HG03066 (cell line): ENCODE data around the gene RYR1.
"Not testable (repeated sequence)": the region's sequence is repeated elsewhere in the genome, so short reads cannot be mapped to it uniquely, and the experiment has no call there.

Experiments used
- ATAC-seq: cut with Tn5 transposase; IDR thresholded peaks from one replicate; pipeline ENCODE4 v1.9.1; 2021; ENCODE audit warnings: low read depth; ENCODE audit not compliant: unreplicated experiment

RYR1 gene

DNA sequence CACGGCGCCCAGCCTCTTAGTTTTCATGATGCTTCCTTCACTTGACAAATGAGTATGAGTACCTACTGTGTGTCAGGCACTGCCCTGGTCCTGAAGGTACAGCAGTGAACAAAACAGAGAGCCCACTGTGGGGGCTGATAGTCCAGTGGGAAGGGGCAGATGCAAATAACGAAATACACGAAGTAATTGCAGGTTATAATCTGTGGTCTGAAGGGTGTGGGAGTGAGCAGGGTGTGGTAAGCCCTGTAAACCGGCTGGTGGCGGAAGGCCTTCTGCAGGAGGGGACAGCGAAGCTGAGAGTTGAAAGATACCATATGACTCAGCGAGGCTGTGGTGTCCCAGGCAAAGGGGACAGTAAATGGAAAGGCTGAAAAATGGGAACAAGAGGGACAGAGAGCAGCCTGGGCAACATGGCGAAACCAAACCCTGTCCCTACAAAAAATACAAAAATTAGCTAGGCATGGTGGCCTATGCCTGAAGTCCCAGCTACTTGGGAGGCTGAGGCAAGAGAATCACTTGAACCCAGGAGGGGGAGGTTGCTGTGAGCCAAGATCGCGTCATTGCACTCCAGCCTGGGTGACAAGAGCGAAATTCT is 123.8 kb downstream of the RYR1 start:
- no peak for ATAC-seq

DNA sequence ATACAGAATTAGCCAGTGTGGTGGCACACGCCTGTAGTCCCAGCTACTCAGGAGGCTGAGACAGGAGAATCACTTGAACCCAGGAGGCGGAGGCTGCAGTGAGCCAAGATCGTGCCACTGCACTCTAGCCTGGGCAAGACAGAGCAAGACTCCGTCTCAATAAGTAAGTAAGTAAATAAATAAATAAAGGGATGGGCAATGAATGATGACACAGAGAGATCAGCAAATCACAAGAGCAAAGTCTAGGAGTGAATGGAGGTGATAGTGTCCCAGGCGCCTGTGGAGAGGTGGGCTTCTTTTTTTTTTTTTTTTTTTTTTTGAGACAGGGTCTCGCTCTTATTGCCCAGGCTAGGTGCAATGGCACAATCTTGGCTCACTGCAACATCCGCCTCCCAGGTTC is 125.4 kb downstream of the RYR1 start:
- not testable (repeated sequence) for ATAC-seq

DNA sequence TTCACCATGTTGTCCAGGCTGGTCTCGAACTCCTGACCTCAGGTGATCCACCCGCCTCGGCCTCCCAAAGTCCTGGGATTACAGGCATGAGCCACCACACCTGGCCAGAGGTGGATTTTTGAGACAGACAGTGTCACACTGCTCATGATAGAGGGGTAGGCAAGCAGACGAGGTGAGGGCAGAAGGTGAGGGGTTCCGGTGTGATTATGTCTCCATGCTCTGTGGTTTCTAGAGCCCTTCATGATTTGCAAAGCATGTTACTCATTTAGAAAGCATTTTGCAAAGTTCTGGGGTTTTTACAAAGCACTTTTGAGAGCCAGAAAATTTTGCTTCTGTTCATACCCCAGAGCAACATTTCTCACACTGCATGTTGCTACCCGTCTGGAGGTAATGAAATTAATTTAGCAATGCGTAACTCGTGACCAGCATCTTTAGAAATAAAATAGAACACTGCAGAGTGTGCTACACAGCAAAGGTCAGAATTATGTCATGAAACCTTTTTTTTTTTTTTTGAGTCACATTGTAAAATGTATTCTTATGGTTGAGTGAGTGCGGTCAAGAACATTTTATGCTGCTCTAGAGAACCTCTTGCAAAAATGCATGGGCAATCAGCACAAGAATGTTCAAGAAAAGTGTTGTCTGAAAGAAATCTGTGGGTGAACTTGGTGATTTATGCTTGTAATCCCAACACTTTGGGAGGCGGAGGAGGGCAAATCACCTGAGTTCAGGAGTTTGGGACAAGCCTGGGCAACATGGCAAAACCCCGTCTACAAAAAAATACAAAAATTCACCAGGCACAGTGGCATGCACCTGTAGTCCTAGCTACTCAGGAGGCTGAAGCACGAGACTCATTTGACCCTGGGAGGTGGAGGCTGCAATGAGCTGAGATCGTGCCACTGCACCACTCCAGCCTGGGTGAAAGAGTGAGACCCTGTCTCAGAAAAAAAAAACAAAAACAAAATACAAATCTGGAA is 126.2 kb downstream of the RYR1 start:
- peak; percentile 71 for ATAC-seq

DNA sequence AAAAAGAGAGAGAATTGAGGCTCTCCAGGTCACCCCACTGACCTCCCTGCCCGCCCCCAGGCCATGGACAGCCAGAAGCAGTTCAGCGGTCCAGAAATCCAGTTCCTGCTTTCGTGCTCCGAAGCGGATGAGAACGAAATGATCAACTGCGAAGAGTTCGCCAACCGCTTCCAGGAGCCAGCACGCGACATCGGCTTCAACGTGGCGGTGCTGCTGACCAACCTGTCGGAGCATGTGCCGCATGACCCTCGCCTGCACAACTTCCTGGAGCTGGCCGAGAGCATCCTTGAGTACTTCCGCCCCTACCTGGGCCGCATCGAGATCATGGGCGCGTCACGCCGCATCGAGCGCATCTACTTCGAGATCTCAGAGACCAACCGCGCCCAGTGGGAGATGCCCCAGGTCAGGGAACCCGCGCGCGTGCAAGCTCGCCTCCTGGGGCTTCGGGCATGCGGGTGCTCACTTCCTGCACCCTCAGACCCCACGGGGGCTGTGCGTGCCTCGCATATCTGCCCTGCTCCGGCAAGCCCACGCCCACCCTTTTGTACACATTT is 127.6 kb downstream of the RYR1 start:
- ATAC-seq = no peak

DNA sequence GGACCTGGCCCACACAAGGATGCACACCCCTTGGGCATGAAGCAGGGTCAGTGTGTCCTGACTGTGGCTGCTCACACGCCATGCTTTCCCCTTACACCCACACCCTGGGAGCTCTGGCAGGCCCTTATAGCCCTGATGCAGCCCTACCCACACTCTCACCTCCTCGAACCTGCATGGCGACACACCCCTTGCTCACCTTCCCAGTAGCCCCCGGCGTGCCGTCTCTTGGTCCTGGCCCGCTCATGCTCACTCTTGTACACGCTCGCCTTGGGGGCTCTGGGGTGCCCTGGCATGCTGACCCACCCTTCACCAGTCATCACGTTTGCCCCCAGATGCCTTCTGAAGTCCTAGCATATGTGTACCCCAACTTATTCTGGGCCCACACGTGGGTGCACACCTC is 128.2 kb downstream of the RYR1 start:
- ATAC-seq = no peak

DNA sequence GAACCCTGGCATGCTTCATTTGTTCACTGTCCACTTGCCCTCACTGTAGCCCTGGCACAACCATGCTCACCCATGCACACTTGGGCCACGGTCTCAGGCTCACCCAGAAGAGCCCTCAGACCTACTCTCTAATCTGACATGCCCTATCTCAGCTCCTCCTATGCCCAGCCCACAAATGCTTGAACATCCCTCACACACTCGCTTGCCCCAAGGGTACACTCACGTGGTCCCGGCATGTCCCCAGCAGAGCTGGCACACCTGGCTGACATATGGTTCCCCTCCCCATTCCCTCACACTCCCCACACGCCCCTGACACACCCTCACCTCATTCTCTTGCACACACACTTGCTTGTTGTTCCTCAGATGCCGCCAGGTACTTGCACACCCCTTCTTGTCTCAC is 128.6 kb downstream of the RYR1 start:
- ATAC-seq = no peak

DNA sequence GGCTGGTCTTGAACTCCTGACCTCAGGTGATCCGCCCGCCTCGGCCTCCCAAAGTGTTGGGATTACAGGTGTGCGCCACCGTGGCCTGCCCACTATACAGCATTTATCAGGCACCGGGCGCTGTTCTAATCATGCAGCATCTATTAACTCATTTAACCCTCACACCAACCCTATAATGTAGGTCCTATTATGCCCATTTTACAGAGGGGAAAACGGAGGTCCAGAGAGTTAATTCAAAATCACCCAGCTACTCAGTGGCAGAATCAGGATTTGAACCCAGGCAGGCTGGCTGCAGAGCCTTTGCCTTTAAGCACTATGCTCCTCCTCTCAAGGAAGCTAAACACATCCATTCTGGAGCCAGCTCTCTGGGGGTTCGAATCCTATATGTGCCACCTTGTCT is 130.0 kb downstream of the RYR1 start:
- no peak for ATAC-seq

DNA sequence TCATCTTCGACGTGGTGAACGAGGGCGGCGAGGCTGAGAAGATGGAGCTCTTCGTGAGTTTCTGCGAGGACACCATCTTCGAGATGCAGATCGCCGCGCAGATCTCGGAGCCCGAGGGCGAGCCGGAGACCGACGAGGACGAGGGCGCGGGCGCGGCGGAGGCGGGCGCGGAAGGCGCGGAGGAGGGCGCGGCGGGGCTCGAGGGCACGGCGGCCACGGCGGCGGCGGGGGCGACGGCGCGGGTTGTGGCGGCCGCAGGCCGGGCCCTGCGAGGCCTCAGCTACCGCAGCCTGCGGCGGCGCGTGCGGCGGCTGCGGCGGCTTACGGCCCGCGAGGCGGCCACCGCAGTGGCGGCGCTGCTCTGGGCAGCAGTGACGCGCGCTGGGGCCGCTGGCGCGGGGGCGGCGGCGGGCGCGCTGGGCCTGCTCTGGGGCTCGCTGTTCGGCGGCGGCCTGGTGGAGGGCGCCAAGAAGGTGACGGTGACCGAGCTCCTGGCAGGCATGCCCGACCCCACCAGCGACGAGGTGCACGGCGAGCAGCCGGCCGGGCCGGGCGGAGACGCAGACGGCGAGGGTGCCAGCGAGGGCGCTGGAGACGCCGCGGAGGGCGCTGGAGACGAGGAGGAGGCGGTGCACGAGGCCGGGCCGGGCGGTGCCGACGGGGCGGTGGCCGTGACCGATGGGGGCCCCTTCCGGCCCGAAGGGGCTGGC is 131.6 kb downstream of the RYR1 start:
- ATAC-seq = no peak

DNA sequence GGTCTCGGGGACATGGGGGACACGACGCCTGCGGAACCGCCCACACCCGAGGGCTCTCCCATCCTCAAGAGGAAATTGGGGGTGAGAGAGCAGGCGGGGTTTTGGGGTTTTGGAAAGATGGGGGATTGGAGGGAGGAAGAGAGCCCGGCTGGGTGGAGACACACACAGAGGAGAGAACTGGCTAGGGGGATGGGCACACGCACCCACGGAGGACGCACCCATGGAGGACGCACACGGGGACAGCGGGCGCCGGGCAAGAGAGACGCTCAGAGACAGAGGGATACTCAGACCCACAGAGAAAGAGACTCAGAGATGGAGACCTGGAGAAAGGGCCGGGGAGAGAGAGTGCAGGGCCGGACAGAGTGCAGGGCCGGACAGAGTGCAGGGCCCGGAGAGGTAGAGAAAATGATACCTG is 132.2 kb downstream of the RYR1 start:
- ATAC-seq = no peak

DNA sequence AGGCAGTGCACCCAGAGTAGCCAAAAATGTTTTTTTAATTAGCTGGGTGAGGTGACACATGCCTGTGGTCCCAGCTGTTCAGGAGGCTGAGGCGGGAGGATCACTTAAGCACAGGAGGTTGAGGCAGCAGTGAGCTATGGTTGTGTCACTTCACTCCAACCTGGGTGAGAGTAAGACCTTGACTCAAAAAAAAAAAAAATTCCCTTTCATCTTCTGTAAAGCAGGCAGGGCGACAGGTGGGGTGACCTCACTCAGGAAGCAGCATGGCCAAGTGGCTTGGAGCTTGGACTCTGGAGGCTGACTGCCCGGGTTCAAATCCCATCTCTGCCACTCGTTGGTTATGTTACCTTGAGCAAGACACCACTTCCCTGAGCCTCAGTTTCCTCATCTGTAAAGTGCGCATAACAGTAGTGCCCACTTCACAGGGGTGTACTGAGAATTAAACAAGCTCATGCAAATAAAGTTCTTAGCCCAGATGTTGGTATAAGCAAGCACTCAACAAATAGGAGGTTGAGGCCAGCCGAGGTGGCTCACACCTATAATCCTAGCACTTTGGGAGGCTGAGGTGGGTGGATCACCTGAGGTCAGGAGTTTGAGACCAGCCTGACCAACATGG is 136.0 kb downstream of the RYR1 start:
- ATAC-seq = no peak

DNA sequence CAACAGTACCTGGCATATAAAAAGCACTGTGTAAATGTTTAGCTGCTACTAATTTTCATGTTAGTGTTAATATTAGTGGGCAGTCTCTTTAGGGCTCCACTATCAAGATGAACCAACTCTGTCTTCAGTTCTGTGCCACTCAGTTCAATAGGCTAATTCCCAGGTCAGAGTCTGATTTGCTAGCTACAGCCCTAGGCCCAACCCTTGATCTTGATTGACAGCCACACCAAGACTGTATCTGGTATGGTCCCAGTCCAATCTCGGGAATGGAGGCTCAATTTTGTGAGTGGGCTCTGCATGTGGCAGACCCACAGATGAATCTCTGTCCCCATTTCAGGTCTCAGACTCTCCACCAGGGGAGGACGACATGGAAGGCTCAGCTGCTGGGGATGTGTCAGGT is 138.2 kb downstream of the RYR1 start:
- ATAC-seq = no peak

DNA sequence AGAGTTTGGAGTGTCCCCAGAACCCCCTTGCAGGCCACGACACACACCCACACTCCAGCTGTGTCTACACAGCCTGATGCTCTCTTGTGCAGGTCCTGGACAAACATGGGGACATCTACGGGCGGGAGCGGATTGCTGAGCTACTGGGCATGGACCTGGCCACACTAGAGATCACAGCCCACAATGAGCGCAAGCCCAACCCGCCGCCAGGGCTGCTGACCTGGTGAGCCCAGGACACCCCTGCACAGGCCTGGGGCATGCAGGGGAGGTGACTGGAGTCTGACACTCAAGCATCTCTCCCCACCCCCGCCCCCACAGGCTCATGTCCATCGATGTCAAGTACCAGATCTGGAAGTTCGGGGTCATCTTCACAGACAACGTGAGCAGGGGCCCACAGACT is 144.3 kb downstream of the RYR1 start:
- ATAC-seq = no peak

DNA sequence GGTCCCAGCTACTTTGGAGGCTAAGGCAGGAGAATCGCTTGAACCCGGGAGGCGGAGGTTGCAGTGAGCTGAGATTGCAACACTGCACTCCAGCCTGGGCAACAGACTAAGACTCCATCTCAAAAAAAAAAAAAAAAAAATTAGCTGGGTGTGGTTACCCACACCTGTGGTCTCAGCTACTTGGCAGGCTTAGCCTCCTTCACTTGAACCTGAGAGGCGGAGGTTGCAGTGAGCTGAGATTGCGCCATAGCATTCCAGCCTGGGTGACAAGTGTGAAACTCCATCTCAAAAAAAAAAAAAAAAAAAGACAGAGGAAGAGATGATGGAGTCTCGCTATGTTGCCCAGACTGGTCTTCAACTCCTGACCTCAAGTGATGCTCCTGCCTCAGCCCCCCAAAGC is 145.8 kb downstream of the RYR1 start:
- ATAC-seq = not testable (repeated sequence)

DNA sequence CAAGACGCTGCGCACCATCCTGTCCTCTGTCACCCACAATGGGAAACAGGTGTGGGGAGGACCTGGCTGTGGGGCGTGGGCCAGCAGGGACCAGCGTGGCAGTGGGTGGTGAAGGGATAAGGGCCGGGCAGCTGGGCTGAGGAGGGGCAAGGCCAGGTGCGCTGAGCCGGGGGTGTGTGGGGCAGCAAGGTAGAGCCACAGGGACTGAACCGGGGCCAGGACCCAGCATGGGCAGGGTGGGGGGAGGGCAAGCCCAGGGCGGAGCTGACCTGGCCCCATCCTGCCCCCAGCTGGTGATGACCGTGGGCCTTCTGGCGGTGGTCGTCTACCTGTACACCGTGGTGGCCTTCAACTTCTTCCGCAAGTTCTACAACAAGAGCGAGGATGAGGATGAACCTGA is 146.6 kb downstream of the RYR1 start:
- no peak for ATAC-seq

DNA sequence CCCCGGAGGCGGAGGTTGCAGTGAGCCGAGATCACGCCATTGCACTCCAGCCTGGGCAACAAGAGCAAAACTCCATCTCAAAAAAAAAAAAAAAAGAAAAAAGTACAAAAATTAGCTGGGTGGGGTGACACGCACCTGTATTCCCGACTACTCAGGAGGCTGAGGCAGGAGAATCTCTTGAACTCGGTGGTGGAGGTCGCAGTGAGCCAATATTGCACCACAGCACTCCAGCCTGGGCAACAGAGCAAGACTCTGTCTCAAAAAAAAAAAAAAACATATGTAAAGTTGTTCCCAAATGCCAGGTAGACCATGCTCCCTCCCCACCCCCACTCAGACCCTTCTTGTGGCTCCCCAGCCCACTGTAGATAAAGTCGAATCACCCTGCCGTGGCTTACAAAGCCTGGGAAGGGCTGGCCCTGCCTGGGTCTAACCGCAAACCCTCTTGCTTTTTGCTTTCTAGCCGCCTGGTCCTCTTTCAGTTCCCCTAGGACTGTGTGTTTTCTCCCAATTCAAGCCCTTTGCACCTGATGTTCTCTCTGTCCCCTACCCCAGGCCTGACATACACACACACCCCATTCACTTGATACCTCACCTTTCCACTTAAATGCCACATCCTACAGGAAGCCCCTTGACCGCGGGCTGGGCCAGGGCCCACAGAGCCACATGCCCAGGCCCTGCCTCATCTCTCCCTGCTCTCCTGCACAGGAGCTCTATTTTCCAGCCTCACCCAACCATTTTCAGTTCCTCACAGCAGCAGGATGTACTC is 149.9 kb downstream of the RYR1 start:
- peak; percentile 75 for ATAC-seq

DNA sequence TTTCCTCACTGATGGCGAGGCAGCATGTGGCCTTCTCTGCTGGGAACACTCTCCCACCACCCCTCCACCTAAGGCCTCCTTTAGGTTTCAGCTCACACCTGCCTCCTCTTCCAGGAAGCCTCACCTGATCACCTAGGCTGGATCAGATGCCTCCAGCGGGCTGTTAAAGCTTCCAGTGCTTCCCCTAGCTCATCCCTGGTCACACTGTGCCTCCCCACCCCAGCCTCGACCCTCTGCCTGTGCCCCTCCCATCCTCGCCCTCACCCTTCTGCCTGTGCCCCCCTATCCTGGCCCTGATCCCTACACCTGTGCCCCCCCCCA is 150.5 kb downstream of the RYR1 start:
- no peak for ATAC-seq

DNA sequence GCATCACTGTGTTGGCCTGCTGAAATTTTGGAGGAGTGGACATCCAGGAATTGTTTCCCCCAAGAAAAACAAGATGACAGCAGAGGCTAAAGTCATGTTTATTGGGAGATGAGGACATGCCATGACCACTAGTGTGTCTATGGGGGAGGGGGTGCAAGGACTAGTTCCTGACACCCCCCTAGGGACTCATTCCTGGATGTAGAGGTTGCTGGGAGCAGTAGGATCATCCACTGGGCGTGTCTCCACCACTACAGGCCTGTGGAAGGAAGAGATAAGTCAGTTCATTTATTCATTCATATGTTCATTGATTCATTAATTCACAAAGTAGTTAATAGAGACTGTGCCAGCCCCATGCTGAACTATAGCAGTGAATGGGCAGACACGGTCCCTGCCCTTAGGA is 154.1 kb downstream of the RYR1 start:
- no peak for ATAC-seq

DNA sequence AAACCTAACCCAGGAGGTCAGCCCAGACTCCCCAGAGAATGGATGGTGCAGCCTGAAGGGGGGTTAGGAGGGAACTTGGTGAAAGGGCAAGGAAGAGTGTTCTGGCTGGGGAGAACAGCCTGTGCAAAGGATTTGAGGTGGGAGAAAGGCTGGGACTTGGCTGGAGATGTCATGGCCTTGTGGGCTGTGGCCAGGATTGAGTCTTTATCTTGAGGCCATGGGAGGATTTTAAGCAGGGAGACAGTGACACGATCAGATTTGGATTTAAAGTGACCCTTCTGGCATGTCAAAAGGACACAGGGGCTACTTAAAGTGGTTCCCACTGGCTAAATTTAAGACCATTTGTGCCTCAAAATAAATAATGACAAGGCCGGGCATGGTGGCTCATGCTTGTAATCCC is 154.6 kb downstream of the RYR1 start:
- no peak for ATAC-seq

DNA sequence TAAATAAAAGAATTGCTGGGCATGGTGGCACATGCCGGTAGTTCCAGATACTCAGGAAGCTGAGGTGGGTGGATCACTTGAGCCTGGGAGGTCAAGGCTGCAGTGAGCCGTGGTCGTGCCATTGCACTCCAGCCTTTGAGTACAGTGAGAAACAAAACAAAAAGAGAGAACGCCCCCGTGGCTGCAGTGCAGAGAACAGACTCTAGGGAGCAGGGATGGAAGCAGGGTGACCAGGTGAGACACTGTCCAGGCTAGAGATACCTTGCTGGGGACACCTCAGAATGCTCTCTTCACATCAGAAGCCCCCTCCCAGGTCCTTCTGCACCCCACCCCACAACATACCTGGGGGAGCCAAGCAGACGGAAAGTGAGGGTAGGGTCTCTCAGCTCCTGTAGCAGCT is 159.4 kb downstream of the RYR1 start:
- ATAC-seq = no peak
